Measurements from ENCODE around the gene PALM.
"Not testable (repeated sequence)": the region's sequence is repeated elsewhere in the genome, so short reads cannot be mapped to it uniquely, and the experiment has no call there.

Gene PALM, protein sequence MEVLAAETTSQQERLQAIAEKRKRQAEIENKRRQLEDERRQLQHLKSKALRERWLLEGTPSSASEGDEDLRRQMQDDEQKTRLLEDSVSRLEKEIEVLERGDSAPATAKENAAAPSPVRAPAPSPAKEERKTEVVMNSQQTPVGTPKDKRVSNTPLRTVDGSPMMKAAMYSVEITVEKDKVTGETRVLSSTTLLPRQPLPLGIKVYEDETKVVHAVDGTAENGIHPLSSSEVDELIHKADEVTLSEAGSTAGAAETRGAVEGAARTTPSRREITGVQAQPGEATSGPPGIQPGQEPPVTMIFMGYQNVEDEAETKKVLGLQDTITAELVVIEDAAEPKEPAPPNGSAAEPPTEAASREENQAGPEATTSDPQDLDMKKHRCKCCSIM

DNA sequence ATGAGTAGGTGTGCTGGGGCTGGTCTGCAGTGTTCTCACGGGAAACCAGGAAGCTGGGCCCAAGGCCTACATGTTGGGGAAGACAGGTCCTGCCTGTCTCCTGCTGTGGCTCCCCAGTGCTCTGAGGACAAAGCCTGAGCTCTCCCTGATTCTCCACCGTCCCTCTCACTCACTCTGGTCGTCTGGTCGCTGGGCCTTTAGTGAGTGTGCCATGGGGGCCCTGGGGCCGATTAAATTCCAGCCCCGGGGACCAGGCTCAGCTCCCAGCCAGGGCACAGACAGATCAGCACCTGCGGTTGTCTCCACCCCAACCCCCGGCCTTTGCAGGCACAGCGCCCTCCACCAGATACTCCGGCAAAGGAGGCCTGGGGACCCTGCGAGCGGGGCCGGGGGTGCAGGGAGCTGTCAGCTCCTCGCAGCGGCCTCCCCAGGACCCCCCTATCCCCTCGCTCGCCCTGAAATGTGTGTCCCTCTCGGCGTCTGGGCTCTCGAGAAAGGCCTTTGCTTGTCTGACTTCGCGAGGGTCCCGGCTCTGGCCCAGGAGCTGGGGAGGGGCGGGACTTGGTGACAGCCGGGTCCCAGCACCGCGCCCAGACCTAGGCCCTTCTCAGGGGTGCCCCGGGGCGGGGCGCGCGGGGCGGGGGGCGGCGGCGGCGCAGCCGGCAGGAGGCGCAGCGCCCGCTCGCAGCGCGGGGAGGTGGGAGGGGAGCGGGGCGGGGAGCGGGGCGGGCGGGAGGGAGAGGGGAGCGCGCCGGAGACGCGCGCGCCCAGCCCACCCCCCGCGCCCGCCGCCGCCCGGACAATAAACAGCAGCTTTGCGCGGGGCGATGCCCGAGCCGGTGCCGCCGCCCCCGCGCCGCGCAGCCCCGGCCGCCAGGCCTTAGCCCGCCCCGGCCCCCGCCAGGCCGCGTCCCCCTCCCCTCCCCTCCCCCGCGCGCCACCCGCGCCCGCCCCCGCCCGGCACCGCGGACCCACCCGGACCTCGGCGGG lies at the start of gene PALM:
Gene PALM (plus strand): TSS at position 782 of the 990 bp plus-strand sequence. CDS start 212 bp downstream, outside the sequence.
- no peak for DNase-seq

DNA sequence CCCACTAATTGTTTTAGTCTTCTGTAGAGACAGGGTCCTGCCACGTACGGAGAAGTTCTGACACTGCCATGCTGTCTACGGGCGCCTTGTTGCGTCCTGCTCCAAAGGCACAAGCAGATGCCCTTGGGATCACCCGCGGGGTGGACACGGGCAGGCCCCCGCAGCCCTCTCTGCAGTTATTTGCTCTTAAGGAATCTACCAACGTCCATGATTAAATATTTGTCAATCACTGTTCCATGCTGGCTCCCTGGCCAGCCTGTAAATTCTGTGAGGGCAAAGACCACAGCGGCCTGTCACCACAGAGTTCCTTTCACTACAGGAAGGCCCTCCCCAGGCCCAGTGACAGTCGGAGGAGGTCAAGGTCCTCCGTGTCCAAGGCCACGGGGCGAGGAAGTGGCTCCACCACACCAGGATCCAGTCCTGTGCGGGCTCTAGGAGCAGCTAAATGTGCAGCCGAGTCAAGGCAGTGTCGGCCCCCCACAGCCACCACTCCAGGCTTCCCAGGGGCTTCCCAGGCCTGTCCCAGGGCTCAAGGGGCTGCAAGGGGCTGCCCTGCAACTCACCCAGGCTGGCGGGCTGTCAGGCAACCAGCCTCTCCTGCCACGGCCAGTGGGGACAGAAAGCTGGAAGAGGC lies 47.8 kb upstream of the PALM start:
- DNase-seq: no peak

DNA sequence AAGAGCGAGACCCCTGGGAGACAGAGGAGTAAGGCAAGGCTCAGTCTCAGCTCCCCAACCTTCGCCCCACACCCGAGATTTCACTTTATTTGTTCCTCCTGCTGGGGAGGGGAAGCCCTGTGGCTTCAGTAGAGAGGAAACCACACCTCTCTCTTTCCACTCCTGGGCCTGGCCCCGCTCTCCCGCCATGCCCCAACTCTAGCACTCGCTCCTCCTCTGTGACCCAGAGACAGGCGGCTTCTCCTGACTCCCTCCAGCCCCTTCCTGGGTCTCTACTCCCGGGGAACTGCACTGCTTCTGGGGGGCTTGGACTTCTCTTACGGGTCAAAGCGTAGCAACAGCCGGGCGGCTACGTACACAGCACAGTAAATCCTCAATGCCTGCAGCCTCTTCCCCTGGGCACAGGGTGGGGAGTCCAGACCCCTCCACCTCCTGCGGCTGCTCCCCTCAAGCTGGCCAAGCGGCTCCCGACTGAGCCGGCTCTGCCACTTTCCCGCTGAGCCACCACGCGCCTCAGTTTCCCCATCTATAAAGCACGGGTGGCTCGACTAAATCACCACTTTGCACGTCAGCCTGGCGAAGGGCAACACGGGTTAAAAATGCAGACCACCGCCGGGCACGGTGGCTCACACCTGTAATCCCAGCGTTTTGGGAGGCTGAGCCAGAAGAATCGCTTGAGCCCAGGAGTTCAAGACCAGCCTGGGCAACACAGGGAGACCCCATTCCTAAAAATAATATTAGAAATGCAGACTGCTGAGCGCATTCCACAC lies 47.1 kb upstream of the PALM start:
- peak; percentile 85 for DNase-seq

DNA sequence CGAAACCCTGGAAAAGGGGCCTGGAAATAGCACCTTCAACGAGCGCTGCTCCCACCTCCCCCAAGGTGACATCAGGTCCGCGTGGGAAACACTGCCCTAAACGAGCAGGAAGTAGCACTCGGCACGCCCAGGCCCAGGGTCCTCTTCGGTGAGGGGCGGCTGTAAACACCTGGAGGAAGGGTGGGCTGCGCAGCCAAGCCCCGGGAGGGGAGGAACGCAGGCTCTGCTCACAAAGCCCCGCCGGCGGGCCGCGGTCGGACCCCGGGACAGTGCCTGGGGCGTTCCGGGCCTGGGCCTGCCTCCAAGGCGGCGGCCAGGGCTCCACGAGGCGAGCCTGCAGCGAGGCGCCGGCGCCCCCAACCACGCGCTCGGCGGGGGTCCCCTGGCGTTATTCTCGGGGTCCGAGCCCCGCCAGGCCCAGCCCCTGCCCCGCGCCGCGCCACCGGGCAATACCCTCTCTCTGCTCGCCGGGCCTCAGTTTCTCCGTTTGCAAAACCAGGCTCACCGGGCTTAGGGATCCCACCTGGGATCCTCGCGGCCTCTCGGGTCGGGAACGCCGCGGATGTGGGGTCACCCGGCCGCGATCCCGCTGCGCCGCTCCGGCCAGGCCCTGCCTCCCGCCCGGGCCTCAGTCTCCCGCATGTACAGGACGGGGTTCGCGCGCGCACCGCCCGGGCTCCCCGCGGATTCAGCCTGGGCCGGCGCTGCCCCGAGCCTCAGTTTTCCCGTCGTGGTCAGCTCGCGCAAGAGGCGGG lies 46.4 kb upstream of the PALM start:
- peak; percentile 88 for DNase-seq

DNA sequence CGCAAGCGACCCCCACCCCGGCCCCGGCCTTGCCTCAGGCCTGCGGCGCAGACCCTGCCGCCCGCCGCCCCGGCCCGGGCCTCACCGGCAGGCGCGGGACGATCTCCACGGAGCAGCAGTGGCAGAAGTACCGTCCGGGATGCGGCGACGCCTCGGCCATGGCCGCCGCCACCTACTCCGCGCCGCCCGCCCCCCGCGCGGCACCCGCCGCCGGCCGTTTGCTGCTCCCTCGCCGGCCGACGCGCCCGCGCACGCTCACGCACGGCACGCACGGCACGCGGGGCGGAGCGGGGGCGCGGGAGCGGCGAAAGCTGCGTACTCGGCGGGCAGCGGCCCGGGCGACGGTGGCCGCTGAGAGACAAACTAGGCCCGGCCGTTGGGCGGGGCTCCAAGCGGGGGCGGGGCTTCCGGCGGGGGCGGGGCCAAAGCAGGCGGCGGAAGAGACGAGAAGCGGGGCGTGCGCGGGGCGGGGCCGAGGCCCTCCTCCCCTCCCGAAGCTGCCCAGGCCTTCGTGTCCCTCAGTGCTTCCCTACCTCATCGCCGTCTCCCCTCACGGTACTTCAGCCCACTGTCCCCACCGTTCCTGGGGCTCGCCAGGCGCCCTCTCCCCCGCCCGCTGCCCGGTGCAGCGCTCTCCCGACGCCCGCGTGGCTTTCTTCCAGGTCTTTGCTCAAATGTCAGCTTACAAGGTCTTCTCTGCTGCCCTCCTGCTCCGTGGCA lies 45.6 kb upstream of the PALM start, which contains the start of gene RNF126:
Gene RNF126 (minus strand): TSS at position 253 of the 720 bp plus-strand sequence. CDS start 93 bp downstream, at position 160.
- peak; percentile 97 for DNase-seq

DNA sequence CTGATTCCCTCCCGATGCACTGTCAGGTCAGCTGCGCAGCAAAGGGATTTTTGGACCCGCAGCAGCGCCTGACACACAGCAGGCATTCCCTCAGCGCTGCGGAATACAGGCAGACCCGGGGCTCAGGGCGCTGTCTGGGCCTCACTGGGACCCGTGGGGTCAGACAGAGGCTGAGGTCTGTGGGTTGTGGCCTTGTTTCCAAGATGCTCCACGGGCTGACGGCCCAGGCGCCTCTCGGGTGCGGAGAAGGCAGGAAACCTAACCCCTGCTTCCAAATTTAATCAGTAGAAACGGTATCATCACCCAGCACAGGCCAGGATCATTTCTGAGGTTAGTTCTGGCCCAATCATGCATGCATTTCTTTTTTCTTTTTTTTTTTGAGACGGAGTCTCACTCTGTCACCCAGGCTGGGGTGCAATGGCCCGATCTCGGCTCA lies 45.0 kb upstream of the PALM start:
- no peak for DNase-seq

DNA sequence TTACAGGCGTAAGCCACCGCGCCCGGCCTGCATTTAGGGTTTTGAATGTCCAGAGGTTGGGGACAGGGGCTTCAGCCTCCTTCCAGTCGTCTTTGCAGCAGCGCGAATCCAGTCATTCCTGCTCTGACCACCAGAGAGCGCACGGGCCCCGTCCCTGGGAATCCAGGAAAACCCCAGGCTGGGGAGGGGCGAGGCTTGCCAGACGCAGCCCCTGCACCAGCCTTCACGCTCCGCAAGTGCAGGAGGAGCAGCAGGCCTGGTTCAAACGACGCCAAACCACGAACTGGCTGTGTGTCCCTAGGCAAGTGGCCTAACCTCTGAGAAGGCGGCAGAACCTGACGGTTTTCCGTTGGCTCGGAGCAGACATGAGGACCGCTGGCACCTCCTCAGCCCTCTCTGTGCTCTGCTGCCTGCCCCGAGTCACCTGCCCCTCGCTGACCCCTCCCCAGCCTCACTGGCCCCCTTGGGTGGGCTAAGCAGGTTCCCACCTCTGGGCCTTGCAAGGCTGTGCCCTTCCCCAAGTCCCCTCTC lies 43.8 kb upstream of the PALM start:
- DNase-seq: peak; percentile 92

DNA sequence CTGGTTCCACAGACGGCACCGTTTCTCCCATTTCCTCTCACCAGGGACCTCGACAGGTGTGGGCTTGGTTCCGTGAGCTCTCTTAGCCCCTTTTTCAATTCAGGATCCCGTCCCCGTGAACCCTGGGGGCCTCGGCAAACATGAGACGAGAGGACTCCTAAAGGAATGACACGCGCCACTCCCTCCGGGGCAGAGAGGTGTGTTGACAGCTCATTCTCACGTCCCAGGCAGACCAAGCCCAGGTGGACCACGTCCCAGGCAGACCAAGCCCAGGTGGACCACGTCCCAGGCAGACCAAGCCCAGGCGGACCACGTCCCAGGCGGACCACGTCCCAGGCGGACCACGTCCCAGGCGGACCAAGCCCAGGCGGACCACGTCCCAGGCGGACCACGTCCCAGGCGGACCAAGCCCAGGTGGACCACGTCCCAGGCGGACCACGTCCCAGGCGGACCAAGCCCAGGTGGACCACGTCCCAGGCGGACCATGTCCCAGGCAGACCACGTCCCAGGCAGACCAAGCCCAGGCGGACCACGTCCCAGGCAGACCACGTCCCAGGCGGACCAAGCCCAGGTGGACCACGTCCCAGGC lies 41.7 kb upstream of the PALM start:
- DNase-seq: not testable (repeated sequence)

DNA sequence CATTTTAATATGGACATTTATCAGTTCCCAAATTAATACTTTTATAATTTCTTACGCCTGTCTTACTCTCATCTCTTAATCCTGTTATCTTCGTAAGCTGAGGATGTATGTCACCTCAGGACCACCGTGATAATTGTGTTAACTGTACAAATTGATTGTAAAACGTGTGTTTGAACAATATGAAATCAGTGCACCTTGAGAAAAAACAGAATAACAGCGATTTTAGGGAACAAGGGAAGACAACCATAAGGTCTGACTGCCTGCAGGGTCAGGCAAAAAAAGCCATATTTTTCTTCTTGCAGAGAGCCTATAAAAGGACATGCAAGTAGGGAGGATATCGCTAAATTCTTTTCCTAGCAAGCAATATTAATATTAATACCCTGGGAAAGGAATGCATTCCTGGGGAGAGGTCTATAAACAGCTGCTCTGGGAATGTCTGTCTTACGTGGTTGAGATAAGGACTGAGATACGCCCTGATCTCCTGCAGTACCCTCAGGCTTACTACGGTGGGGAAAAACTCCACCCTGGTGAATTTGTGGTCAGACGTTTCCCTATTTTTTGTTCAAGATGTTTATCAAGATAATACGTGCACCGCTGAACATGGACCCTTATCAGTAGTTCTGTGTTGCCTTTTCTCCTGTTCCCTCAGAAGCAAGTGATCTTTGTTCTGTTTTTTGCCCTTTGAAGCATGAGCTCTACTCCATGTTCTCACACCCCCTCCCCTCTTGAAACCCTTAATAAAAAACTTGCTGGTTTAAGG lies 39.9 kb upstream of the PALM start:
- not testable (repeated sequence) for DNase-seq

DNA sequence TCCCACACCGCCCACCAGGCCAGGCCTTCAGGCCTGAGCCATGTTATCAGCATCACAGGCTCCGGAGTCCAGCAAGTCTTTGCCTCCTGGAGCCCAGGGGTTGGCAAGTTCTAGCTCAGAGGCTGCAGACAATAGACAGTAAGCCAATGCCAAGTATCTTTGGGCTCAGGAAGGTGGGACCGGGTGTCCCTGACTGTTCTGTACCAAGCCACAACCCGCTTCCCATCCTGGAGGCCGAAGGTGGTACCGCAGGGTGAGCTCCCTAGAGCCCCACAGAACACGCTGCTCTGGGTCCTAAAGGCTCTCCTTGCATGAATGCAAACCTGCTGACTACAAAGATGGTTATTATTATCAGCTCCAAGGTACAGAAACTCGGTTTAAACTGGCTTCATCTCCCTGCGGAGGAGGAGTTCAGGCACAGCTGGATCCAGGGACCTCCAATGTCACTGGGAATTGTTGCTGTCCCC lies 38.1 kb upstream of the PALM start:
- no peak for DNase-seq

DNA sequence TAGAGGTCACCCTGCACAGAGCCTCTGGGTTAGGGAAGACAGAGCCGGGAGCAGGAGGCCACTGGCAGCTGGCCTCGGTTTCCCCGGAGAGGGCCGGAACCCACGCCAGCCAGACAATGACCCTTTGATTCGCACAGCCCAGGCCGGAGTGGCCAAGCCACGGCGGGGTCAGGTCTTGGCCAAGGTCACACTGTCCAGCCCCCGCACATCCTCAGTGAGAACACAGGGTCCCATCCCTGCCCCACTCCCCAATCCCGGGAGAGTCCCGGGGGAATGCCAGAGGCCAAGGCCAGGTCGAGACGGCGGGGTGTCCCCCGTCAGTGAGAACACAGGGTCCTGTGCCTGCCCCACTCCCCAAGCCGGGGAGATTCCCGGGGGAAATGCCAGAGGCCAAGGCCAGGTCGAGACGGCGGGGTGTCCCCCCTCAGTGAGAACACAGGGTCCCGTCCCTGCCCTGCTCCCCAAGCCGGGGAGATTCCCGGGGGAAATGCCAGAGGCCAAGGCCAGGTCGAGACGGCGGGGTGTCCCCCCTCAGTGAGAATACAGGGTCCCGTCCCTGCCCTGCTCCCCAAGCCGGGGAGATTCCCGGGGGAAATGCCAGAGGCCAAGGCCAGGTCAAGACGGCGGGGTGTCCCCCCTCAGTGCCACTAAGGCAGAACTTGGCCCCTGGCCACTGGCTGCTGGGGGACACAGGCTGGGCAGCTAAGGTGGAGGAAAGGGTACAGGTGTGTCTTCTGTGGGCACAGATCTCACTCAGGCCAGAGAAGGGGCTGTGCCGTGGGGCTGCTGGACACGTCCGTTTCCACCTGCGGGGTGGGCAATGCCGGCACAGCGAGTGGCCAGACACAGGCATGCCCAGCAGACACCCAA lies 34.2 kb upstream of the PALM start:
- no peak for DNase-seq

DNA sequence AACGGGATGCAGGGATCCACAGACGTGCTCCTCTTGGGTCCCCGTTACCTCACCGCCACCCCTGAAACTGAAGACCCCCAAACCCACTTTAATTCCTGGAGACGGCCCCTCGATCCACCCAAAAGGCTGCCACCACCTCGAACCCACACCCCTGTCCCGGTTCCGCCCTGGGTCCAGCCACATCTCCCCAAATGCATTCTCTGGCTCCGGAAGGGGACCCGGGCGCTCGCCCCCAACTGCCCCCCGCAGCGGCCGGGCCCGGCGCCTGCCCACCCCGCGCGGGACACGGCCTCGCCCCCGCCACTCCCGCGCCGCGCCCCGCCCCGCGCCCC lies 32.8 kb upstream of the PALM start:
- no peak for DNase-seq

DNA sequence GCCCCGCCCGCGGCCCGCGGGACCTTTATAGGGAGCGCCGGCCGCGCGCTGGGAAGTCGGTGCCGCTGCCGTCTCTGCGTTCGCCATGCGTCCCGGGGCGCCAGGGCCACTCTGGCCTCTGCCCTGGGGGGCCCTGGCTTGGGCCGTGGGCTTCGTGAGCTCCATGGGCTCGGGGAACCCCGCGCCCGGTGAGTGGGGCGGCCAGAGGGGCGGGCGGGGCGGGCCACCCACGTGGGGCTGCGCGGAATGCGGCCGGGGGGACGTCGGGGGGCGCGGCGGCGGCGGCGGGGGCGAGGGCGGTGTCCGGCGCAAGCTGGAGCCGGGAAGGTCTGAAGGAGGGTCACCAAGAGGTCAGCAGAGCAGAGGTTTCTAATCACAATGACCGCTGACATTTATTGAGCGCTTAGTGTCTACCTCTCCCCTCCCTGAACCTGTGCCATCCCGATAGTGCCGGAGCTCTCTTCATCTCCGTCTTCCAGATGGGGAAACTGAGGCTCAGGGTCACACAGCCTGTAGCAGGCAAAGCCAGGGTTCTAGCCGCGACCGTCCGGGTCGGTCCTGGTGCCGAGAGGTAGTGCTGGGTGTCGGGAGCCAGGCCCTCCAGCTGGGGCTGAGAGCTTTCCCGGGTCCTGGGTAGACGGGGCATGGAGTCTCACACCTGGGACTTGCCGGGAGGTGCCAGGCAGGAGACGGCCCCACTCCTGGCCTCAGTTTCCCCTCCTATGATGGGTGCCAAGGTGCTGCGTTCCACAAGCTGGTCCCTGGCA lies 32.2 kb upstream of the PALM start, which contains the start of gene FSTL3:
Gene FSTL3 (plus strand): TSS at position 54 of the 767 bp plus-strand sequence. CDS start 32 bp downstream, at position 86.
- DNase-seq: no peak

DNA sequence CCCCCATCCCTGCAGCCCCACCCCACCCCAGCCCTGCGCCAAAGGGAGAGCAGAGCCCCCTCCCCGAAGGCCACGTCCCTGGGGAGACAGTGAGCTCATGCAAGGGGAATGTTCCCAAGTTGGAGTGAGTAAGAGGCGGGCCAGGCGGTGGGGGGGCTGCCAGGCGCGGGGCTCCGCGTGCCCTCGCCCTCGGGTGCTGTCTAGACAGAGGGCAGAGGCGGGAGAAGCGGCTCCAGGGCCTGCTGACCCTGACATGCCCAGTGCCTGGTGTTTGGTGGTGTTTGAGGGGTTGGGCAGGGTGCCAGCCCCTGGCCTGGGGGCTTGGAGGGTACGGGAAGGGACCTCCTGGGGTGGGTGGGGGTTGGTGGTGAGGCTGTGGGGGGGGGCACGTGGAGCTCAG lies 31.5 kb upstream of the PALM start:
- DNase-seq: no peak

DNA sequence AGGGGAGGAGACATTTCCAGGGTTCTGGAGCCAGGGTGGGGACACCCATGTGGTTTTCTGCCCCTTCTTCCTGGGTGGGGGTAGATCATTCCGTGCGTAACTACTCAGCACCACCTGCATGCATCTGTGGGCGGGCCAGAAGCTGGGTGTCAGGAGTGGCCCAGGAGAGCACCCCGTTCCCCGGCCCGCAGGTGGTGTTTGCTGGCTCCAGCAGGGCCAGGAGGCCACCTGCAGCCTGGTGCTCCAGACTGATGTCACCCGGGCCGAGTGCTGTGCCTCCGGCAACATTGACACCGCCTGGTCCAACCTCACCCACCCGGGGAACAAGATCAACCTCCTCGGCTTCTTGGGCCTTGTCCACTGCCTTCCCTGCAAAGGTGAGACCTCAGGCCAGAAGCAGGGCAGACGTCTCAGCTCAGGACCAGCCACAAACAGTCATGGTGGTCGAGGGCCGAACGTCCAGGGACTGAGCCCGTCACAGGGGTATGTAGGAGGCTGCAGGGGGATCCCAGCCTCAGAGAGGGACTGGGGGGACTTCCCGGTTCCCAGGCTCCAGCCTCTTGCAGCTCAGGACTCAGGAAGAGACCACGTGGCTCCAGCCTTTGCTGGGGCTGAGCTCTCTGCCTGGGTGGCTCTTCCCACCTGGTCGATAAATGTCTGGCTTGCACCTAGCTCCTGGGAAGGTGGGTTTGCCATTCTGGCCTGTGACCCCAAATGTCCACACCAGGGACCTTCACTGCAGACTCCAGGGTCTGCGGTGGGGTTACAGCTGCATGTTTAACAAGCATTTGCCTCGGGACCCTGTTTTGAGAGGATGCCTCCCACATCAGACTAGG lies 30.9 kb upstream of the PALM start:
- DNase-seq: no peak

DNA sequence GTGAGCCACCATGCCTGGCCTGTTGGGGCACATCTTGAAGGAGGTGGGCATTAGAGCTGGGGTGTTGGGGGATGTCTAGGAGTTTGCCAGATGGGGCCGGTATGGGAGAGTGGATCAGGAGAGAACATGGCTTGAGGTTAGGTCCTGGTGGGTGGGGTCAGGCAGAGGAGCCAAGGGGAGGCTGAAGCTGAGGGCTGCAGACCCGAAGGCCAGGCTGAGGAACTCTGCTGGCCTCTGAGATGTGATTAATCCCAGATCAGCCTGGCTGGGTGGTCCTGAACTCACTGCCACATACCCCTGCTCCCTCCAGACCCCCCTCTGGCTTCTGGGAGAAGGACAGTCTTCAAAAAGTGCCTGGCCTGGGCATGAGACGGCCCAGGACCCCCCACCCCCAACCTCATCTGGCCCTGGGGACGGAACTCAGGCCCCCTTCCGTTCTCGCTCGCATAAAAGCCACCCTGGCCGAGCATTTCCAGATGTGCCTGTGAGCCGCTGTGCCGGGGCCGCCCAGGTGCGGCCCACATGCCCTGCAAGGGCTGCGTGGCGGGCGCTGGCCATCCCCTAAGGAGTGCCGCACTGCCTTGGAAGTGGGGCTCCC lies 29.8 kb upstream of the PALM start:
- DNase-seq: no peak
